ENCODE measurements around the gene CDCA5.

Gene CDCA5

DNA sequence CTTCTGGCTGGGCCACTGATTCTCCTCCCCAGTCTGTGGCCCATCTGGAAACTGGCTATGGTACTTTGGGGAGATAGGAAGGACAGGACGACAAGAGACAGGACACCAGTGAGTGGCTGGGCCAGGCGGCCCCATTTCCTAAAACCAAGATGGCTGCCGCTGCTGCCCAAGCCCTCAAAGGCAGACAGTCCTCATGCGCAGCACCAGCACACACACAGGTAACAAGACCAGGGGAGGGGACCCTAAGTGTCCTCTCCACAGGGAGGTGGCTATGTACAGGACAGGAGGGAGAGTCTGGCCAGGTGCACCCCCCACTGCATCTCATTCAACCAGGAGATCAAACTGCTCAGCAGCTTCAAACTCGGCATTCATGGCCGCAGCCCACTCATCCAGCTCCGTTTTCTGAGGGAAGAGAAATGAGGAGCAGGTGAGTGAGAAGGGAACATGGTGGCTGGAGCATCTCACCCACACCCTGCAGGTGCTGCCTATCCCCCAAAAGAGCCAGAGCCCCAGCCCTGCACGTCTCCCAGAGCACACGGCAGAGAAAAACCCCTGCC is 5.0 kb downstream of the CDCA5 start:
- peak overlapping the region; percentile 33 for H3K27ac ChIP-seq (ENCODE audit: low read length)
- H3K9ac ChIP-seq (ENCODE audit: low read length) = no peak overlapping the region
- H3K4me2 ChIP-seq (ENCODE audit: low read length) = 0 out of 2 replicates have a peak overlapping the region, but pooled peaks have one; percentile 22
- H3K27me3 ChIP-seq (ENCODE audit: low read depth, low read length) = no peaks in the 10 kb centered on the region
- no peak for TF ChIP-seq CTCF (IDR thresholded peaks at IDR 0.05; ENCODE audit: low read depth, low read length)
- TF ChIP-seq EZH2phosphoT487 (IDR thresholded peaks at IDR 0.05; ENCODE audit: low read depth) = no peak
- H4K20me1 ChIP-seq (ENCODE audit: insufficient read depth, low read length) = peaks cover 8% of the 10 kb centered on the region; the same call in 1 of the 2 replicates
- peaks cover 59% of the 10 kb centered on the region for H3K36me3 ChIP-seq (replicated peaks; ENCODE audit: low read depth, low read length)
- H3K79me2 ChIP-seq (ENCODE audit: low read length) = peaks cover 63% of the 10 kb centered on the region
- H3K9me3 ChIP-seq (ENCODE audit: insufficient read depth, low read length) = no peaks in the 10 kb centered on the region
- H3K4me3 ChIP-seq (ENCODE audit: low read length) = no peak overlapping the region
- H2AFZ ChIP-seq (ENCODE audit: low read depth, low read length) = no peak overlapping the region
- peaks cover 20% of the 10 kb centered on the region for H3K4me1 ChIP-seq (ENCODE audit: low read length)

GRCh38 chr11:65078151-65078550 is 5.7 kb downstream of the CDCA5 start:
- Histone ChIP-seq H3K4me3 (ENCODE audit: low read length) (no peak overlapping the region), H3K36me3 (replicated peaks; ENCODE audit: low read depth, low read length) (peaks cover 57% of the 10 kb centered on the region), H3K9ac (ENCODE audit: low read length) (no peak overlapping the region), H3K4me2 (ENCODE audit: low read length) (0 out of 2 replicates have a peak overlapping the region, but pooled peaks have one; percentile 22), H3K9me3 (ENCODE audit: insufficient read depth, low read length) (no peaks in the 10 kb centered on the region), H2AFZ (ENCODE audit: low read depth, low read length) (no peak overlapping the region), H4K20me1 (ENCODE audit: insufficient read depth, low read length) (peaks cover 8% of the 10 kb centered on the region; the same call in 1 of the 2 replicates), H3K4me1 (ENCODE audit: low read length) (peaks cover 20% of the 10 kb centered on the region), H3K79me2 (ENCODE audit: low read length) (peaks cover 56% of the 10 kb centered on the region), H3K27ac (ENCODE audit: low read length) (peak overlapping the region; percentile 33), H3K27me3 (ENCODE audit: low read depth, low read length) (no peaks in the 10 kb centered on the region)
- peak; percentile 60 for TF ChIP-seq CTCF (IDR thresholded peaks at IDR 0.05; ENCODE audit: low read depth, low read length)
- TF ChIP-seq EZH2phosphoT487 (IDR thresholded peaks at IDR 0.05; ENCODE audit: low read depth) = no peak

GRCh38 chr11:65077451-65077850 is 6.4 kb downstream of the CDCA5 start:
- H3K27ac ChIP-seq (ENCODE audit: low read length) = no peak overlapping the region
- H3K9me3 ChIP-seq (ENCODE audit: insufficient read depth, low read length) = no peaks in the 10 kb centered on the region
- peaks cover 51% of the 10 kb centered on the region for H3K36me3 ChIP-seq (replicated peaks; ENCODE audit: low read depth, low read length)
- no peak overlapping the region for H3K9ac ChIP-seq (ENCODE audit: low read length)
- no peaks in the 10 kb centered on the region for H3K27me3 ChIP-seq (ENCODE audit: low read depth, low read length)
- no peak overlapping the region for H3K4me2 ChIP-seq (ENCODE audit: low read length)
- TF ChIP-seq CTCF (IDR thresholded peaks at IDR 0.05; ENCODE audit: low read depth, low read length) (no peak), EZH2phosphoT487 (IDR thresholded peaks at IDR 0.05; ENCODE audit: low read depth) (no peak)
- H3K4me3 ChIP-seq (ENCODE audit: low read length) = no peak overlapping the region
- peaks cover 14% of the 10 kb centered on the region for H3K4me1 ChIP-seq (ENCODE audit: low read length)
- H4K20me1 ChIP-seq (ENCODE audit: insufficient read depth, low read length) = peaks cover 5% of the 10 kb centered on the region; the same call in 1 of the 2 replicates
- peaks cover 49% of the 10 kb centered on the region for H3K79me2 ChIP-seq (ENCODE audit: low read length)
- H2AFZ ChIP-seq (ENCODE audit: low read depth, low read length) = no peak overlapping the region

- peaks cover 6% of the 10 kb centered on the region for H3K79me2 ChIP-seq (ENCODE audit: low read length)
- no peak overlapping the region for H3K9ac ChIP-seq (ENCODE audit: low read length)
- H3K4me2 ChIP-seq (ENCODE audit: low read length) = no peak overlapping the region
- H3K27me3 ChIP-seq (ENCODE audit: low read depth, low read length) = no peaks in the 10 kb centered on the region
- H3K4me3 ChIP-seq (ENCODE audit: low read length) = no peak overlapping the region
- H3K27ac ChIP-seq (ENCODE audit: low read length) = no peak overlapping the region
- no peaks in the 10 kb centered on the region for H3K9me3 ChIP-seq (ENCODE audit: insufficient read depth, low read length)
- H4K20me1 ChIP-seq (ENCODE audit: insufficient read depth, low read length) = no peaks in the 10 kb centered on the region
- peaks cover 12% of the 10 kb centered on the region for H3K36me3 ChIP-seq (replicated peaks; ENCODE audit: low read depth, low read length)
- no peak for TF ChIP-seq EZH2phosphoT487 (IDR thresholded peaks at IDR 0.05; ENCODE audit: low read depth)
- TF ChIP-seq CTCF (IDR thresholded peaks at IDR 0.05; ENCODE audit: low read depth, low read length) = no peak
- H3K4me1 ChIP-seq (ENCODE audit: low read length) = peaks cover 14% of the 10 kb centered on the region
- H2AFZ ChIP-seq (ENCODE audit: low read depth, low read length) = no peak overlapping the region
Observed at GRCh38 chr11:65072631-65072966, 11.2 kb downstream of the CDCA5 start.

All from OCI-LY3 (cell line).